GM19468 (cell line): ENCODE results near the gene KNDC1.
"Not testable (repeated sequence)": the region's sequence is repeated elsewhere in the genome, so short reads cannot be mapped to it uniquely, and the experiment has no call there.

Experiments used
- ATAC-seq: cut with Tn5 transposase; IDR thresholded peaks from one replicate; pipeline ENCODE4 v1.9.1; 2021; ENCODE audit warnings: mild to moderate bottlenecking, moderate library complexity, moderate number of reproducible peaks; ENCODE audit not compliant: unreplicated experiment; ENCODE audit errors: extremely low read depth

KNDC1 gene

DNA sequence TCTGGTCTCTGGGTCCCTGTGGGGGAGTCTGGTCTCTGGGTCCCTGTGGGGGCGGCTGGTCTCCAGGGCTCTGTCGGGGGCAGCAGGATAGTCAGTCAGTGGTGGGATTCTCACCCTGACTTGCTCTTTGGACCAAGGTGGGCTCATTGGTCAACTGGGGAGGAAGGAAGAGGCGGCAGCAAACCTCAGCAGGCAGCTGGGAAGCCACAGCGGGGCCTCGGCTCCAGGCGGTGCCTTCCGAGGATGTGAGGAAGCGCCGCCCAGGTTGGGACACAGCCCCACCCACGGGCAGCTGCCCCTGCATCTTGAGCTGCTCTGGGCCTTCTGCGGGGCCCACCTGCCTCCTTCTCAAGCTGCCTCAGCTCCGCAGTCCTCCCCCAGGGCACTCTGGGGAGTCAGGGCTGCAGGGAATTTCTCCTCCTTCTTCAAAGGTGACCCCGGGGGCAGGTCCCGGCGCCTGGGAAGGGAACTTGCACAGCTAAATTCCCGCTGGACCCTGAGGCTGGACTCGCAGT lies 20.4 kb upstream of the KNDC1 start:
- no peak for ATAC-seq

DNA sequence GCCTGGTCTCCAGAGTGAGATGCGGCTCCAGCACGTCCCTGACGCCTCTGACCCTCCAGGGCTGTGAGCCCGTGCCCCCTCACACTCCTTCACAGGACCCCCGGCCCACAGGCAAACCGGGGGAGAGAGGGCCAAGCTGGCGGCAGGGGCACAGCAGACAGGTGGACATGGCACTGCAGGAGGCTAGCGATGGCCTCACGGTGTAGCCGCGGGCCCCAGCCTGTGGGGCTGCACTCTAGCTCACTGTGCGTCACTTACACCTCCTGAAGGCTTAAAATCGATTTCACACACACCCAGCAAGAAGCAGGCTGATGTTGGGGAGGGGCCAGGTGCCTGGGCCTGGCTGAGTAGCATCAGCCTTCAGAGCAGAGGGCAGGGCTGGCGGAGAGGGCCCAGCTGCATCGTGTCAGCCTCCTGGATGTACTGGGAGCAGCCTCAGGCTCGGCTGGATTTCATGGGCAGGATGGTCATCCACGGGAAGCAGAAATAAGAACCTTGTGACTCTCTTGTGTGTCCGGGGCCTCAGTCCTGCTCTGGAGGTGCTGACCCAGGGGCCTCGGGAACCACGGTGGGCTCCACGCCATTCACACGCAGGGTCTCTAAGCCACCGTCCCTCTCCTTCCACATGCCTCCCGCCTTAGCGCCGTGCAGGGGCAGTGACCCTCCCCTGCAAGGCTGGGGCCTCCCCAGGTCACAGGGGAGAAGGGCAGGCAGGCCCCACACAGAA lies 19.4 kb upstream of the KNDC1 start:
- ATAC-seq: no peak

DNA sequence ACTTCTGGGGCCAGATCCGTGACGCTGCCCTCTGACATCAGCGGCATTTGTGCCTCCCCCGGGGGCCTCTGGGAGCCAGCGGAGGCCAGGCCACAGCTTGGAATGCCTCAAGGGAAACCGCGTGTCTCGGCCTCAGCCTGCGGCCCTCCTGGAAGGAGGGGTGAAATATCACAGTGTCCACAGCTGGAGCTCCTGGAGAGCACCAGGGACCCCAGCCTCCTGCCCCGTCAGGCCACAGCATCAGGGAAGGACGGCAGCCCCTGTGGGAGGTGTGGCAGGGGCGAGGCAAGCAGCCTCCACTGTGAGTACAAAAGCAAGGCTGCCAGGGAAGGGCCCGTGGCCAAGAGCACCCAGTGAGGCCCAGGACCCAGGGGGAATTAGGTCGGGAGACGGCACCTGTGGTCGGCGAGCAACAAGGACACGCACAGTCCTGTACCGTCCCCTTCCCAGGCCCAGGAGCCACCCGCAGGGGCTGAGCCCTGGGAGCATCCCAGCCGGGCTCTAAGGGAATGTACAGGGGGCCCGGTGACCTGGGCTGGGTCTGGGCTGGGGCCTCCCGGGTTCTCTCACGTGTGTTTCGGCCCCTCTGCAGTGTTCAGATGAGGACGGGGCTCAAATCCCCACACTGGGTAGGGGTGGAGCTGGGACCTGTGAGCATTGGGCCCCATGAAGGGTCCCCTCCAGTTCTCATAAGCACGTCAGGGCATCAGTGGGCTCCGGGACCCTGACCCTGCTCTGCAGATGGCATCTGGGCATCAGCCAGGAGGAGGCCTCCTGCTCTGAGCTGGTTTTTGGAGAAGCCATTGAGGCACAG lies 18.7 kb upstream of the KNDC1 start:
- no peak for ATAC-seq

DNA sequence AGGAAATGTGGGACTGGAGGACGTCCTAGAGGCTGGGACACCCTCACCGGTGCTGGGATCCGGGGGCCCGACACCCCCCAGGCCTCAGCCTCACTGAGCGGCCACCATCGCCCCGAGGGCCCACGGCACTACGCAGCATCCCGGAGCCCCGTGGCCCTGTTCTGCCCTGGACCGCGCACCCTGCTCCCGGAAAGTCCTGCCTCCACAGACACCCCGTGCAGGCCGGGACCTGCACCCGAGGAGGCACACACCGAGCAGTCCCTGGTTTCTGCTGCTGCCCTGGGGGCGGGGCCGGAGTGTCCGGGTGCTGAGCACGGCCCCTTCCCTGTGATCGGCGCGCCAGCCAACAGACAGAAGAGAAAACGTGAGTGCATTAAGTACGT lies 18.1 kb upstream of the KNDC1 start:
- no peak for ATAC-seq

DNA sequence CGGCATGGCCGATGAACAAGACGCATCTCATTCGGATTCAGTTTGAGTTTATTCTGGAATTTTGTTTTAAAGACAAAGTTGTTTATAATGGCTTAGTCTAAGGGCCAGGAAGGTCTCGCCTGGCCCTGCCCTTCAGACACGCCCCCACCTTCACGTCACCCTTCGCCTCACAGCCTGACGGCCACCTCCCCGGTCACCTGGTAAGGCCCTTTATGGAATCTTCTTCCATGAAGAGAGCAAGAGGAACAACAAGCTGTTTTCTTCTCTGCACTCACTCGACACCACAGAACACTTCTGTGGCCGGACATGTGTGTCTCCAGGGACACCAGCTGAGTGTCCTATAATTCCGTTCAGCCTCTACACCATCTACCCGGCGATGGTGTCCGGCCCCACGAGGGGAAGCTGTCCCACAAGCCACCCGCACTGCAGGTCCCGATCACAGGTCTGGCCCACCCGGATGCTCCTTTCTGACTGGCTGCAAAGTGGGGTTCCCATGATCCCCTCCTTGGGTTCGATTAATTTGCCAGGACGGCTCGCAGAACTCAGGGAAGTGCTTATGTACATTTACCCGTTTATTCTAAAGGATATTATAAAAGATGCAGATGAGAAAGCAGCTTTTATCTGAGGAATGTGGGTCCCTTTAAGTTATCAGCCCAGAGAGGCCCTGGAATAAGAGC lies 17.4 kb upstream of the KNDC1 start:
- ATAC-seq: no peak

DNA sequence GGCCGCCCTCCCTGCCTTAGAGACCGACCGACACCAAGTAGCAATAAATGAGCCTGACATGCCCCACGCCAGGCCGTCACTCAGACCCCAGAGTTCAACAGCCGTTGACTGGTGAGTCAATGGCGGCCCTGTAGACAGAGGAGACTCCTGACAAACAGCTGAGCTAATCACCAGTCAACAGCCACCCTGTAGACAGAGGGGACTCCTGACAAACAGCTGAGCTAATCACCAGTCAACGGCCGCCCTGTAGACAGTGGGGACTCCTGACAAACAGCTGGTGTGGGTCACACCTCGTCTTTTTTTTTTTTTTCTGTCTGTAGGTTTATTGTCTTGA lies 16.9 kb upstream of the KNDC1 start:
- no peak for ATAC-seq

DNA sequence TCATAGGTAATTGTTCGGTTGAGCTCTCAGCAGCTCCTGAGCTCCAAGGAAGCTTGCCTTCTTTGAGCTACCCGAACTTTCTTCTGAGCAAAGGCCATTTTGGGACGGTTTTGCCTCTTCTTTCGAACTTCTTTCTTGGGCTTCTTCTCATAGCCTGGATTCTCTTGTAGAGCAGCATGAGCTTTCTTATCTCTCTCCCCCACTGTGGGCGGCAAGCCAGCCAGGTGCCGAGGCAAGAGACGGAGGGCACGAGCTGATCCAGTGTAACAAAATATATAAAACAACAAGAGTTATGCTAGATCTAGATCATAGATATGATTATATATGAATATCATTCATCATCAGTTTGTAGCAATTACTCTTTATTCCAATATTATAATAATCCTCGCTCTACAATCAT lies 16.5 kb upstream of the KNDC1 start:
- no peak for ATAC-seq

DNA sequence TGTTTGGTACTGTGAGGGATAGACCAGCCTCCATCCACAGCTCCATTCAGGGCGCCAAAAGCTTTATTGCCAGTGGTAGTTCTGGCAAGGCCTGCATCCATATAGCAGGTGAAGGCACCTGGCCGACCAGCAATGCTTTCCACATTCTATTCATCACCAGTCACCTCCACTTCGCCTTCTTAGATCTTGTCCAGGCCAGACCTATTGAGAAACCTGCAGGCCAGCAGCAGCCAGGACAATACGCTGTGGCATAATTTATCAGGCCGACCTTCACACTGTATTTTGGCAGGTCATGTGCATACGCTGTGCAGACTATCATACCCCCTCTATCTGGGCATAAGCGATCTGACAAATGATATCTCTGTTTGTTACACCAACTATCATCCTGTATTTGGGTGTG lies 15.2 kb upstream of the KNDC1 start:
- no peak for ATAC-seq

DNA sequence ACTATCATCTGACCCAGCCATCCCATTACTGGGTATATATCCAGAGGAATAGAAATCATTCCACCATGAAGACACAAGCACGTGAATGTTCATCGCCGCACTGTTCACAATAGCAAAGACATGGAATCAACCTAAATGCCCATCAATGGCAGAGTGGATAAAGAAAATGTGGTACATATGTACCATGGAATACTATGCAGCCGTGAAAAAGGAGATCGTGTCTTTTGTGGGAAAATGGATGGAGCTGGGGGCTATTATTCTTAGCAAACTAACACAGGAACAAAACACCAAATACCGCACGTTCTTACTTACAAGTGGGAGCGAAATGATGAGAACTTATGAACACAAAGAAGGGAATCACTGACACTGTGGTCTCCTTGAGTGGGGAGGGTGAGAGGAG lies 9.8 kb upstream of the KNDC1 start:
- no peak for ATAC-seq

DNA sequence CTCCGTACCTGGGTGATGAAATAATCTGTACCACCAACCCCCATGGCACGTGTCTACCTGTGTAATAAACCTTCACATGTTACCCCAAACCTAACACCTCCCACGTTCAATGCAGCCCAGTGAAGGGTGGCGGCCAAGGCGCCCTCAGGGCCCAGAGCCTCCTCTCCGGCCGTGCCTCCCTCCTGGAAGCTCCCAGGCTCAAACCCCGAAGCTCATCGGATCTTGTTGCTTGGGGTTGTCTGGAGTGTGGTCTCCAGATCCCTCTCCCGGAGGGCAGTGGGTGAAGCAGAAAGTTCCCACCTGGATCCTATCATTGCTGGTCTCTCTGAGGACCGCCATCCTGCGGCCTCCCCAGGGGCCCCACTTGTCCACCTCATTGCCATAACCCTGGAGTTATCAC lies 9.4 kb upstream of the KNDC1 start:
- ATAC-seq: no peak

DNA sequence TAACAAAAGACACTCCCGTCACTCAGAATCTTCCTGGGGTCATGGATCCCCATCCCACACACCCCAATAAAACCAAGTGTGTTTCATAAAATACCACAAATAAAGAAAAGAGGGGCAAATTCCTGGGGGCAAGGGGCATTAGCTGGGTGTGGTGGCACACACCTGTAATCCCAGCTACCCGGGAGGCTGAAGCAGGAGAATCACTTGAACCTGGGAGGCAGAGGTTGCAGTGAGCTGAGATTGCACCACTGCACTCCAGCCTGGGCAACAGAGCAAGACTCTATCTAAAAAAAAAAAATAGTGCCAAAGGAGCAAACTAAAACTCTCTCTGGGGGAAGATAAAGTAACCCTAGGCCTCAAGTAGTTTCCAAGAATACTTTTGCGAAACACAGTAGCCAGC lies 8.9 kb upstream of the KNDC1 start:
- ATAC-seq: not testable (repeated sequence)

DNA sequence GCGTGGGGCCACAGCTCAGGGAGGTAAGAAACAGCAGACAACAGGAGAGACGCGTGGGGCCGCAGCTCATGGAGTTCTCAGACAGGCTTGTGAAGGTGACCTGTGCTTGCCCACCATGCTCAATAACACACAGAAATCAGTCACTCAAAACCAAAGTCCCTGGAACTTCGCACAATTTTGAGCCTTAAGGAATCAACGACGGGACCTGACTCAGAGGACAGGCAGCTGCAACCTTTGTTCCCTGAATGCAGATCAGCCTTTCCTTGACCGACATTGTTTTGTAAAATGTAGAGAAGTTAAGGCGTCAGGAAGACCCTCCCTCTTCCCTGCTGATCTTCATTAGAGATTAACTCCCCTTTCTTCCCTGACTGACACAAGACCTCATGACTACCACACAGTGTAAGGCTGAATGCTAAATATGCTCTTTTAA lies 8.5 kb upstream of the KNDC1 start:
- no peak for ATAC-seq

DNA sequence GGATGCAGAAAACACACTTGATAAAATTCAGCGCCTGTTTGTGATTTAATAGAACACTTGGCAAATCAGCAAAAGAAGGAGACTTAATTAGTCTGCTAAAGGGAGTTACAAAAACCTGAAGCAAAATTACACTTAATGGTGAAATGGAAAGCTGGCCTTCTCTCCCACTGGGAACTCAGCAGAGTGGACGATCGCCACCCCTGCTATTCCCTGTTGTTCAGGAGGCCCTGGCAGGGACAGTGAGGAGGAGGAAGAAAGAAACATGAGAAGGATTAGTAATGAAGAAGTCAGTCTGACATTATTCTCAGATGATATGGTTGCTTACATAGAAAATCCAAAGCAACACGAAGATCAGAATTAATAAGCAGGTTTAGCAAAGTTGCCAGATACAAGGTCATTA lies 5.6 kb upstream of the KNDC1 start:
- no peak for ATAC-seq

DNA sequence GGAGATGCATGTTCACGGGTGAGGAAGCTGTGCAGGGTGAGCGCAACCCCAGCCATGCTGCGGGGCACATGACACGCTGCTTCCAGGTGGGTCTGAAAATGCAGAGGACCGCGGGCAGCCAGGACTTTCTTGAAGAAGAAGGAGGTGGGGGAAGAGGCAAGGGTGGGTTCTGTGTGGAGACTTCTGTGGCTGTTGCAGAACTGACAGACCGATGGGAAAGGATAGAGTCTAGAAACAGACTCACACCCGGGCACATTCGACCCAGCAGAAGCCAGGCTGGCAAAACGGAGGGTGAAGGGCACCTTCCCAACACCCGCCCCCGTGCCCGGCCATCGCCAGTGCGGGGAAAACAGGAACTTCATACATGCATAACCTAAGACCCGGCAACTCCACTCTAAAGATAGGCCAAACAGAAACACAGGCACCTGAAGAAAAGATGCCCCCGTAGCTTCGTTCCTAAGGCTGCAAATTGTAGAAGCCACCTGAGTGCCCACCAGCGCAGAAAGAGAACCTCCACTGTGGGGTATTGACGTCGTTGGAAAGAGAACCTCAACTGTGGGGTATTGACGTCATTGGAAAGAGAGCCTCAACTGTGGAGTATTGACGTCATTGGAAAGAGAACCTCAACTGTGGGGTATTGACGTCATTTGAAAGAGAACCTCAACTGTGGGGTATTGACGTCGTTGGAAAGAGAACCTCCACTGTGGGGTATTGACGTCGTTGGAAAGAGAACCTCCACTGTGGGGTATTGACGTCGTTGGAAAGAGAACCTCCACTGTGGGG lies 4.8 kb upstream of the KNDC1 start:
- ATAC-seq: no peak

DNA sequence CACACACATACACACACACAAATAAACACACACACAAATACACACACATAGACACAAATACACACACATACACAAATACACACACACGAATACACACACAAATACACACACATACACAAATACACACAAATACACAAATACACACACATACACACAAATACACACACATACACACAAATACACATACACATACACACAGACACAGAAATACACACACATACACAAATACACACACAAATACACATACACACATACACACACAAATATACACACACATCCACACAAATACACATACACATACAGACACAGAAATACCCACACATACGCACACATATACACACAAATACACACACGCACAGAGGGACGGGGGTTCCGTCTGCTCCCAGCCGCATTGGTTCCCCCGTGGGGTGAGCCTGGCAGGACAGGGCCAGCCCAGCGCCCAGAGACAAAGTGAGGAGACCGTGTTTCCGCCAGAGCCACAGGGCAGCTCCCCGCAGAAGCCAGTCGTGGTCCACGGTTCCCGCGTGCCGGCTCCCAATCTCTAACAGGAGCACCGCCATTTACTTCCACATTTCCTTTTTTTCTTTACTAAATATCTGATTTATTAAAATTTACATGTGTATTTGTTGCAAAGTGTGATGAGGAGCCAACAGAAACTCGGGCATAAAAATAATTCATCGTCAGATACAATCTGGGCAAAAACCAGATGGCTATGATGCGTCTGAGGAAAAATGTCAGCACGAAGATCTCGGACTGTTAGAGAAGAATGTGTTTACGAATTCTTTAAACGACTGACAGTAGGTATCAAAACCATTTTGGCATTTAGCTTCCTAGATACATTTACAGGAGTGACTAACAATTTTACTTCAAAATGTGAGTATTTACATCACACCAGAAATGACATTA lies 3.1 kb upstream of the KNDC1 start:
- ATAC-seq: no peak

DNA sequence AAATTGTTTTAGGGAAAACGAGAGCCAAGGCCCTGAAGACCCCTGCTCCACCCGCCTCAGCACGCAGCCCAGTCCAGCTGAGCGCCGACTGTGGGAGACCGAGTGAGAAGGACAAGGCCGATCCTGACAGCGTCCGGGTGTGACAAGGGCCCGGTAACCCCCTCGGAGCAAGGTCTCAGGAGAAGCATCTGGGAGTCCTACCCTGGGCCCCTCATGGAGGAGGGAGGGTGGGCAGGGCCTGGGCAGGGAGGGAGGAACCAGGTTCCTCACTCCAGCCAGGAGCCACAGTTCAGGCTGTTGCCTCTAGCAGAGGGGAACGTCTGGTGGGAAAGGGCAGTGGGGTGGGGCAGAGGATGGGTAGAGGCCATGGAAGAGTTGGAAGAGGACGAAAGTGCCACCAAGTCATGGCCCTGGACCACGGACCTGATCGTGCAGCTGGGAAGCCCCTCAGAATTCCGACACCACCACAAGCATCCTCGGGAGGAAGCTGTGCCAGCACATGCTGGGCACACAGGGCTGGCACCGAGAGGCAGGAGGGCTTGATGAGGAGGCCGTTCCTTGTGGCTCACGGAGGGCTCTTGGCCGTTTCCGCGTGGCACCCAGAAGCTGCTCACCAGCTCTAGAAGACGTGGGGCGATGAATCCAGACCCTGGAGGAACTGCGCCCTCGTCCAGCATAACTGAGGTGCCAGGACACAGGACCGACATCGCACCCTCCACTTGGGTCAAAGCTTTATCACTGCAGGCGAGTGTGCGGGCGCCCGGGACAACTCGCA lies 2.2 kb upstream of the KNDC1 start:
- ATAC-seq: no peak

DNA sequence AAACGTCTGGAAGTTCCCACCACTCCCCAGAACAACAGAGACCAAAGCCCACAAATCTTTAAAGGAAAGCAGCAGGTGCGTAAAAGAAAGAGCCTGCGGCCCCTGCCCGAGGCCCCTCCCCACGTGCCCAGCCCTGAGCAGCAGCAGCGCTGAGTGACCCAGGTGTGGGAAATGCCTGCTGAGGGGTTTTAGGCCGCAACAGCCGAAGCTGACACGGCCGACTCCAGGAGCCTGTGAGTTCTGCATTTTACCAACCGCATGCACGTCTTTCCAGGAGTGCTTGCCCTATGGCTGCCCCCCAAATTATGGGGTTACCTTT lies 1.6 kb upstream of the KNDC1 start:
- no peak for ATAC-seq

DNA sequence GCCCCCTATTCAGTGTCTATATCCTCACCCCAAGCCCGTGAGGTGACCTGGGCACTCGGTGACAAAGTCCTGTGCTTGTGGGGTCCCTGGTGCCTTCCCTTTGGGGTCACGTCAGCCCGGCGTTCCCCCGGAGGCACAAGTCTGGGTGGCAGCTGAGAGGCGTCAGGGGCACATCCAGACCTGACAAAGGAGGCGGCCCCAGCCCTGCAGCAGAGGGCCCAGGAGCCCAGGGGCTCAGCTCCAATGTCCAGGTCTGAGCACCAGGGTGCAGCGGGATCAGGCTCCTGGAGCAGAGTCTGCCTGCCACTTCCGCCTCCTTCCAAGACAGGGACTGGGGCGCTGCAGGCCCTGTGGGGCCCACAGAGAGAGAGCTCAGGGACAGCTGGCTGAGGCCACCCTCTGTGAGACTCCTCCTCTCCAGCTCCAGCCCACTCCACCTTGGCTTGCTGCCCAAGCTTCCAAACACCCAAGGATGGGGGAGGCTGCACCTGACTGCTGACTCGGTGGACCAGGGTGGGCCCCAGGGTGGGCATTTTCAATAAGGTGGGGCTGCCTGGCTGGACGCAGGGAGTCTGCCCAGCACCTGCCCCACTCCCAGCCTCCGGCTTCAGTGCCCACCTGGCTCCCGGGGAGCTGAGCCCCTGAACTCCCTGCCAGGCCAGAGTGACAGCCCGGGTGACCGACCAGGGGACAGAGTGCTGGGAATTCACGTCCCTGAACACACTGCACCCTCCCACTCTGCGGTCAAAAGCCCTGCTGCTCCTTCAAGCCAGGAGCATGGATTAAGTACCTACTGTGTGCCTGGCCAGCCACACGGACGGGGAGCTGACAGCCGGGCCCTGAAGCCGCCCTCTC lies 1.0 kb upstream of the KNDC1 start:
- no peak for ATAC-seq
